ENCODE results near the gene MYO7B.

MYO7B gene

GRCh38 chr2:127508631-127509034 is 26.9 kb upstream of the MYO7B start:
- H3K9ac ChIP-seq: no peak overlapping the region
- H3K36me3 ChIP-seq (ENCODE audit: control insufficient read depth, insufficient read depth, low read length): no peaks in the 10 kb centered on the region
- H3K4me1 ChIP-seq: peaks cover 4% of the 10 kb centered on the region
- H3K4me3 ChIP-seq (ENCODE audit: low read depth, low read length): no peak overlapping the region
- H3K9me3 ChIP-seq (ENCODE audit: control insufficient read depth, low read length): no peaks in the 10 kb centered on the region
- no peak overlapping the region for H2AFZ ChIP-seq
- peaks cover 15% of the 10 kb centered on the region for H3K79me2 ChIP-seq
- no peak for TF ChIP-seq CTCF (IDR thresholded peaks at IDR 0.05)
- no peak overlapping the region for H3K4me2 ChIP-seq (ENCODE audit: low read length)
- peak overlapping the region; percentile 29 for H3K27ac ChIP-seq
- H3K27me3 ChIP-seq (ENCODE audit: control insufficient read depth, insufficient read depth, low read length): no peaks in the 10 kb centered on the region

GRCh38 chr2:127510073-127510472 is 25.4 kb upstream of the MYO7B start:
- H3K4me2 ChIP-seq (ENCODE audit: low read length): no peak overlapping the region
- H3K27me3 ChIP-seq (ENCODE audit: control insufficient read depth, insufficient read depth, low read length): no peaks in the 10 kb centered on the region
- H3K4me1 ChIP-seq: peaks cover 4% of the 10 kb centered on the region
- H3K27ac ChIP-seq: no peak overlapping the region
- peaks cover 20% of the 10 kb centered on the region for H3K79me2 ChIP-seq
- no peak overlapping the region for H3K4me3 ChIP-seq (ENCODE audit: low read depth, low read length)
- H3K9me3 ChIP-seq (ENCODE audit: control insufficient read depth, low read length): no peaks in the 10 kb centered on the region
- no peak overlapping the region for H2AFZ ChIP-seq
- H3K36me3 ChIP-seq (ENCODE audit: control insufficient read depth, insufficient read depth, low read length): no peaks in the 10 kb centered on the region
- H3K9ac ChIP-seq: no peak overlapping the region
- no peak for TF ChIP-seq CTCF (IDR thresholded peaks at IDR 0.05)

GRCh38 chr2:127511090-127511695 is 24.3 kb upstream of the MYO7B start:
- Histone ChIP-seq H2AFZ (no peak overlapping the region), H3K9me3 (ENCODE audit: control insufficient read depth, low read length) (no peaks in the 10 kb centered on the region), H3K4me2 (ENCODE audit: low read length) (no peak overlapping the region), H3K27me3 (ENCODE audit: control insufficient read depth, insufficient read depth, low read length) (no peaks in the 10 kb centered on the region), H3K4me3 (ENCODE audit: low read depth, low read length) (no peak overlapping the region), H3K27ac (no peak overlapping the region), H3K36me3 (ENCODE audit: control insufficient read depth, insufficient read depth, low read length) (no peaks in the 10 kb centered on the region), H3K79me2 (peaks cover 29% of the 10 kb centered on the region), H3K4me1 (peaks cover 4% of the 10 kb centered on the region), H3K9ac (no peak overlapping the region)
- no peak for TF ChIP-seq CTCF (IDR thresholded peaks at IDR 0.05)

GRCh38 chr2:127511917-127512316 is 23.6 kb upstream of the MYO7B start:
- peaks cover 4% of the 10 kb centered on the region for H3K4me1 ChIP-seq
- H3K79me2 ChIP-seq: peaks cover 32% of the 10 kb centered on the region
- no peak overlapping the region for H3K4me2 ChIP-seq (ENCODE audit: low read length)
- H3K4me3 ChIP-seq (ENCODE audit: low read depth, low read length): no peak overlapping the region
- no peaks in the 10 kb centered on the region for H3K9me3 ChIP-seq (ENCODE audit: control insufficient read depth, low read length)
- H3K36me3 ChIP-seq (ENCODE audit: control insufficient read depth, insufficient read depth, low read length): no peaks in the 10 kb centered on the region
- H3K9ac ChIP-seq: no peak overlapping the region
- no peak overlapping the region for H2AFZ ChIP-seq
- TF ChIP-seq CTCF (IDR thresholded peaks at IDR 0.05): no peak
- H3K27ac ChIP-seq: no peak overlapping the region
- H3K27me3 ChIP-seq (ENCODE audit: control insufficient read depth, insufficient read depth, low read length): no peaks in the 10 kb centered on the region

GRCh38 chr2:127512362-127512761 is 23.1 kb upstream of the MYO7B start:
- Histone ChIP-seq H3K79me2 (peaks cover 34% of the 10 kb centered on the region), H3K4me1 (peaks cover 4% of the 10 kb centered on the region), H3K27ac (no peak overlapping the region), H3K4me3 (ENCODE audit: low read depth, low read length) (no peak overlapping the region), H3K4me2 (ENCODE audit: low read length) (no peak overlapping the region), H3K9ac (no peak overlapping the region), H3K36me3 (ENCODE audit: control insufficient read depth, insufficient read depth, low read length) (no peaks in the 10 kb centered on the region), H3K9me3 (ENCODE audit: control insufficient read depth, low read length) (no peaks in the 10 kb centered on the region), H2AFZ (no peak overlapping the region), H3K27me3 (ENCODE audit: control insufficient read depth, insufficient read depth, low read length) (no peaks in the 10 kb centered on the region)
- TF ChIP-seq CTCF (IDR thresholded peaks at IDR 0.05): no peak

Data from parathyroid adenoma (tissue), 2 donors.